GM21515 (cell line): ENCODE measurements around the gene PYGO2.
A peak's percentile ranks its signal among the peaks of the same experiment; 100 is the strongest.

Experiments
- ATAC-seq: cut with Tn5 transposase; IDR thresholded peaks from one replicate; pipeline ENCODE4 v1.9.1; 2021; ENCODE audit not compliant: unreplicated experiment

PYGO2 gene

DNA sequence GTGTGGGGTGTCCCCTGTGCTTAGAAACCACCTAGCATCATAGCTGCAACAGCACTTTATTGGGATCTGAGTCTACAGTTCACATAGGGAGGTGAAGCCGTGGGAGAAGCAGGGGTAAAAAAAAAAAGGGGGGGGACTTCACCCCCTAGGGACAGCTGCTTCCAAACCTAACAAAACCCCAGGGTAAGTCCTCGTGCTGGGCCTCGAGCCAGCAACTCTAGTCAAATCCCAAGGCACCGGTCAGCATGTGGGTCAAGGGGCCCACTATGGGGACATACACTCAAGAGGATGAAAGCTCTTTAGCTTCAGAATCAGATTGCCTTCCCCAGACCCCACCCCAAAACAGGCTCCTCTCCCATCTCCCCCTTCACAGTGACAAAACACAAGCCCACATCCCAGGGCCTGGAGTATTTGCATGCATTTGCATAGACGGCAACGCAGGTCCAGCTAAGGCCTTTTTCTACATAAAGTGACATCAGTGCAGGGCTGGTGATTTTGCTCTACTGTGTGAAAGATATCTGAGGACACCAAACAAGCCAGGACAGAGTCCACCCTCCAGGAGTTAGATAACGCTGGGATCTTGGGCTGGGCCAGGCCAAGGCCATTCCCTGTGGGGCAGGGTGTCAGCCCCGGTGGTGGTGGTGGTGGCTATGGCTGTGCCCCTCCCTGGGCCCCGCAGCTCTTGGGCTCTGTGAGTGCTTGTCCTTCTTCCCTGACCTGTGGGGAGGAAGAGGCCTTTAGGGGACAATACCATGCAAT, 17.0 kb downstream of the PYGO2 start:
- no peak for ATAC-seq

GRCh38 chr1:154943649-154944400, 17.8 kb downstream of the PYGO2 start:
- ATAC-seq, result no peak

DNA sequence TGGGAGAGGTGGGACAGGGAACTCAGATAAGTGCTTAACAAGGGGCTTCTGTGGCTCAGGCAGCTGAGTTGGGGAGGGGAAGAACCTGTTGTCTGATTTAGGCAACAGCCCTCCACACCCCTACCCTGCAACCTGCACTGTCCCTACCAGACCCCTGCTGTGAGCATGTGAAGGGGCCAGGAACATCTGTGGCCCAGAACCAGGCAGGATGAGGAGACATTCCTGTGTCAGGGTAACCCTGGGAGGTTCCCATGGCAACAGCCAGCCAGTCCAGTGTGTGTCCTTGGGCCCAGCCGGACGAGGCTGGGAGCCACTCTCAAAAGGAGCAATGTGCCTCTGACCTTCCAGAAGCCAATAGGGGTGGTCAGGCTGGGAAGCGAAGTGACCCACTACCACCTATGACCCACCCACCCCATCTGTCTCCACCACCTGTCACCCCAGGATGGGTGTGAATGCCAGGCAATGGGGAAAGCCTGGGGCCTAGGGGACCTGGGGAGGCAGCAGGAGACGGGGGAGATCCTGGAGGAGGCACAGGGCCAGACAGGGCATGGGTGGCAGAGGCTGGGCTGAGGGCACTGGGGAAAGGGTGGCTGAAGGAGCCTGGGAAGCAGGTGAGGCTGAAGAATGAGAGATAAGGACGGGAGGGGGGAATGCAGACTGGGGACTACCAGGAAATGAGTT, 20.1 kb downstream of the PYGO2 start:
- no peak for ATAC-seq

DNA sequence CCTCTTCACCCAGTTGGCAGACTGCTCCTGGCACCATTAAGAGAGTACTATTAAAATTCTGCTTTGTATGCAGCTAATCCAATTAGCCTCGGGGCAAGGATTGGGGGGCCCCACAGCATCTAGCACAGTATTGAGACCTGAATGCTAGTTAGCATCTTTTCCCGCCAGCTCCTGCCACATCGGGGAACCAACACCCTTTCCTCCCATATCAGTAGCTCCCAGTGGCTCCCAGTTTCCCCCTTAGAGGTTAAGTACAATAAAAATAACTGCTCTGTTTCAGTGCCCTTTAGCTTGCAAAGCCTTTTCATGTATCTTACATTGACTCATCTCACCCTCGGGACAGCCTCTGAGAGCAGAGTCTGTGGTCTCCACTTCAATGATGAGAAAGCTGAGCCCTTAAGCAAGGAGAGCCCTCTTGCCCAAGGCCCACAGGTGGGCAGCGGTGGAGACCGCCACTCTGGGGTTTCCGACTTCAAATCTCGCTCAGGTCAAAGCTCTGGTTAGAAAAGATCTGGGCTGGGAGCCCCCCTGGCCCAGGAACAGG, 20.9 kb downstream of the PYGO2 start:
- no peak for ATAC-seq

DNA sequence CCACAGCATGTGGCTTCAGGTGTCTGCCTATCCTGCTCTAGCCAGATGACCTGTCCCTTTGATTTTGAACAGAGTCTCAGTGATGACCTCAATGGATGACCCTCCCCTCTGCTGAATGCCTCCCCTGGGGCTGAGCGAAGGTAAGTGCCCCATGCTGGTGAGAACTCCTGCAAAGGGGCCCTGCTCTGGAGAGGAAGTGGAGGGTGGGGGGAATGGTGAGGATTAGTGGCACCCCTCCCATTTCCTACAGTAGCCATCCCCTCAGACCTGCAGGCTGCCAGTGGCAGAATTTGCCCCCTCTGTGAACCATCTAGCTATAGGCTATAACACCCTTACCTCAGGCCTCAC, 21.4 kb downstream of the PYGO2 start:
- no peak for ATAC-seq

- no peak for ATAC-seq
Observed at GRCh38 chr1:154938604-154939399, 22.8 kb downstream of the PYGO2 start.

- no peak for ATAC-seq
Observed at GRCh38 chr1:154937988-154938386, 23.6 kb downstream of the PYGO2 start.

DNA sequence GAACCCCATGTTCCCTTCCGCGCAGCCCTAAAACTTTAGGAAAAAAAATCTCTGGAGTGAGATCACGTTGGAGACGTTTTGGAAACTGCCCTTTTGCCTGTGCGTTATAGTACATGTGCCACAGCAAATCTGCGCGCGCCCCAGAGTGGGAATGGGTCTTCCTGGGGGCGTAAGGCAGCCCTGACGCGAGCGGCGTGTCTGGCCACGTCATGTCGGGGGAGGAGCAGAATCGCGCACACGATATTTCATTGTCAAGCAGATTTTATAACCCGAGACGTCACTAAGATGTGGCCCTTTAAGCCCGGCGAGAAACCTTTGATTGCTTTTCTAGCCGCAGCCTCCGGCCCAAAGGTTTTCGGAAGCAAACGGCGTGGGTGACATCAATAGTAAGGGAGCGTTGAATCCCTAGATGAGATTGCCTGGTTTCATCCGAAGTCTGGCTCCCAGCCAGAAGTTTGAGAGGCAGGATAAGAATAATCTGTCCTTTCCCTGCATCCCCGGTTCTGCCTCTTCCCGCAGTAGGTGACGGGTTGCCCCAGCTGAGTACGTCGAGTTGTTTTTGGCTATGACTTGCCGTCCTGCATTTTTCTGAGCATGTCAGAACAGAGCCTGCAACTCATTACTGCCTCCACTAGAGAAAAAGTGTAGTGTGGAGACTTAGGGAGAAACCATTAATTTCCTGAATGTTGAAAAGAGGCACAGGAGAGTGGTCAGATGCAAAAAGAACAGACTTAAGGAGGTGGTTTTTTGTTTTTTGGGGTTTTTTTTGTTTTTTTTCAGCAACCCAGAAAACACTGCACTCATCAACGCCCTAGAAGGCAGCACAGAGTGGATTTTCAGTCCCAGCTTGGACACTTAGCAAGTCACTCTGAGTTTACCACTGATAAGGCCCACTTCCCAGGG, 24.2 kb downstream of the PYGO2 start:
- peak; percentile 55 for ATAC-seq

- ATAC-seq, result peak; percentile 73
Observed at GRCh38 chr1:154936555-154937084, 25.0 kb downstream of the PYGO2 start, which contains the start of gene PMVK. Gene PMVK, minus strand, starts transcription at chr1:154936719. Its CDS starts 34 bp downstream, at chr1:154936685.

GRCh38 chr1:154935749-154936554, 25.6 kb downstream of the PYGO2 start:
- ATAC-seq, result no peak

- no peak for ATAC-seq
Observed at GRCh38 chr1:154934358-154934948, 27.1 kb downstream of the PYGO2 start.

- ATAC-seq, result no peak
Observed at GRCh38 chr1:154931940-154932487, 29.6 kb downstream of the PYGO2 start.

DNA sequence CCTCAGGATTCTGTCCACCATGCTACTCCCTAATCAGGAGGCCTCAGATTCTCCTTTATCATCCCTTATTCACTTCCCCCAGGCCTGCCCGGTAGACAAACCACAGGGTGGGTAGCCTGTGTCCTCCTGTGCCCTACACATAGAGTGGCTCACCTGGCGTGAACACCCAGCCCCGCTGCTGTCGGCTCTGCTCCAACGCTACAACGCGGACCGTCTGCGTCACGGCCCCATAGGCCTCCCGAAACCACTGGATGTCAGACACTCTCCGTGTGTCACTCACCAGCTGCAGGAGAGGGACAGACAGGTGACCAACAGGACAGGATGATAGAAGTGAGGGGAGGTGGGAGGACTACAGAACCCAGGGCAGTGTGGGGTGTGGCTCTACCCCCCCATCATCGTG, 35.4 kb downstream of the PYGO2 start:
- no peak for ATAC-seq

DNA sequence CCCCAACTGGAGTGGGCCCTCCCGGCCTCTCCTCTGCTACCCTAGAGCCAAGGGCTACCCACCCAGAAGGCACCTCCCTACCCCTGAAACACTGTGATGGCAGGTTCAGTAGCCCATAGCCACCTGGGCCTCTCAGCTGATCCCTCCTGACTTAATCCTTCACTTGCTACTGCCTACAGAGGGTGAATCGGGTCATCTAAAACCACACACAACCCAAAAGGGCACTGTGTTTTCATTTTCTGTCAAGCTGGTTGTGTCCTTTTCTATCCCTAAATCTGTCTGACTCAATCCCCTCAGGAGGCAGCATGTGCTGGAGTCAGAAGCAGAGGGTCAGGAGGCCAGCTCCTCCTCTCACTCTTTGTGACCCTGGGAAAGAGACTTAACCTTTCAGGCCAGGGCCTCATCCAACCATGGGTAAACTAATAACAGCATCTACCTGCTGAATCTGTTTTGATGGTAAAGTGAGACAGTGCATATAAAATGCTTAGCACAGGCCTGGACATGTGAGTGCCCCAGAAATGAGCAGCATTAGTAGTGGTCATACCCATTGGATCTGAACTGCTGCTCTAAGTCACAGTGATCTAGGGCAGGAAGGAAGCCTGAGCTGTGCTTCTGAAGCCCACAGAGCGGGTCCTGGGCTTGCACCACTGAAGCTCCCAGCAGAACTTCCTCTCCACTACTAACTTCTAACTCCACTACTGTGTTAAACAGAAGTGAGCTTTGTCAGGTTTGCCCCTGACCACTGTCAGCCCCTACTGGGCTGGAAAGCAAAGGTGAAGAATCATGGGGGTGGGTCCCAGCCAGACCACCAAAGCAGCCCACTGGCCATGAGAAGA, 36.0 kb downstream of the PYGO2 start:
- ATAC-seq, result no peak

DNA sequence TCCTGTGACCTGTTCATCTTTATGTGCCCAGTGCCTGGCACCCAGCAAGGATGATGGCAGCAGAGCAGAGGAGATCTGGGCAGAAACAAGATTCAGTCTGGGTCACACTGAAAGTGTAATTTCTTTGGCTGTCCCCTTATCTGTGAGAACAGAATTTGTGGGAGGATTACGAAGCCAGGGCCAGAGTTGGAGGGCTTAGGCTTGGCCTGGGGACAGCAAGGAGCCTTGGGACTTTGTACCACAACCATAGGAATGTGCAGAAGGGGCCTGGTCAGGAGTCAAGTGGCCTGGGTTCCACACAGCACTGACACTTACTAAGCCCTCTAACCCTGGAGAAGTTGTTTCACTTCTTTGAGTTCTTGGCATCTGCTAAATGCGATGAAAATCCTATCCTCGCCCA, 37.9 kb downstream of the PYGO2 start:
- no peak for ATAC-seq

DNA sequence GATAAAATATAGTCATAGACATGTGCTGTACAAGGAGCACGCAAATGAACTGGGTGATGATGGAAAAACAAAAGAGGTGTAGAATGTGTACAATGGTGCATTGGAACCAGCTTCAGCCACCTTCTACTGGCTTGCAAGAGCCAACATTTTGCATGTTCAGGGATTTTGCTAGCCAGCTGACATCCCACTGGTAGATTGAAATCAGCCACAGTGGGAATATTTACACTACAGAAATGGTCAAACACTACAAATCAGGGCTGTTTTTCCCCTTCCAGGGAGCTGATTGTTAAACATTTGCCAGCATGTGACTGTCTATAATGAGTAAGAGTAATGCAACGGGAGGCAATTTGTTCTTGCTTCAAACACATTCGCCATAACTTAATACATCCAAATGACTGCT, 48.3 kb downstream of the PYGO2 start:
- no peak for ATAC-seq

DNA sequence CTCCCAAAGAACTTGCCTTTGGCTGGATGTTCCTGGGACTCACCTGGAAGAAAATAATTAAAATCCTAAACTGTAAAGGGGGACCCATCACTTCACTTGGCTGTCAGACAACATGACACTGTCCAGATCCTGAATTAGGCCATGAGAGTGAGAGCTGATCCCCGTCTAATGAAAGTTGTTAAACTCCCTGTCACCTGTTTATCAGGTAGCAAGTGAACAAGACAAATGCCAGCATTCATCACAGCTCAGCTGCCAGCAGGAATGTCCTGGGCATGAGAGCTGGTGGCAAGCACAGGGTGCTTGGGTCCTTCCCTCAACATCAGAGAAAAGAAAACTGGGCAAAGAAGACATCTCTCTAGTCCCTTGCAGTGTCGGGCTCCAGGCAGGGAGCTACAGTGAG, 48.8 kb downstream of the PYGO2 start:
- no peak for ATAC-seq
